SU-DHL-6 (cell line): ENCODE results near the gene FSCN2.

Experiments
- H2AFZ ChIP-seq: fragments of 200-600 bp; sonication (generic); 2 replicates; pipeline ENCODE4 v1.6.1; 2014; ENCODE audit warnings: low read depth, mild to moderate bottlenecking, moderate library complexity, mixed read lengths, antibody characterized with exemption, low read length; ENCODE audit not compliant: severe bottlenecking
- H3F3A ChIP-seq: fragments of 200-600 bp; shearing (Covaris generic); 2 replicates; pipeline ENCODE4 v1.6.0; 2016; ENCODE audit warnings: antibody characterized with exemption, mild to moderate bottlenecking; ENCODE audit not compliant: insufficient read depth
- H3K27ac ChIP-seq: fragments of 200-600 bp; sonication (generic); 2 replicates; pipeline ENCODE4 v1.5.1; 2016; ENCODE audit warnings: low read depth, mild to moderate bottlenecking, low read length, moderate library complexity, mixed read lengths
- H3K27me3 ChIP-seq: fragments of 200-600 bp; sonication (generic), shearing (Covaris generic); 2 replicates; pipeline ENCODE4 v1.6.0; 2014; ENCODE audit warnings: mild to moderate bottlenecking, low read length
- H3K36me3 ChIP-seq: fragments of 200-600 bp; sonication (generic); 2 replicates; pipeline ENCODE4 v1.6.1; 2014; ENCODE audit warnings: mild to moderate bottlenecking, low read length, mixed read lengths
- H3K4me2 ChIP-seq: fragments of 300-600, 200-600 bp; shearing (Covaris generic), sonication (generic); 2 replicates; pipeline ENCODE4 v1.6.0; 2014; ENCODE audit warnings: low read length, low read depth, mild to moderate bottlenecking; ENCODE audit not compliant: poor library complexity, severe bottlenecking
- H3K4me3 ChIP-seq: fragments of 200-600 bp; sonication (generic); 2 replicates; pipeline ENCODE4 v1.5.1; 2014; ENCODE audit warnings: antibody characterized with exemption, low read length, mild to moderate bottlenecking, mixed read lengths; ENCODE audit not compliant: insufficient read depth, poor library complexity, severe bottlenecking
- H3K79me2 ChIP-seq: fragments of 200-600 bp; sonication (generic); 2 replicates; pipeline ENCODE4 v1.6.1; 2014; ENCODE audit warnings: mild to moderate bottlenecking, low read length, moderate library complexity; ENCODE audit not compliant: insufficient read depth
- H3K9ac ChIP-seq: fragments of 200-600 bp; sonication (generic); 2 replicates; pipeline ENCODE4 v1.7.0; 2014; ENCODE audit warnings: mild to moderate bottlenecking, low read length
- H3K9me2 ChIP-seq: fragments of 200-600 bp; sonication (generic); replicated peaks from 2 replicates; pipeline ENCODE4 v1.6.1; 2014; ENCODE audit warnings: low read length; ENCODE audit not compliant: insufficient read depth
- H3K9me3 ChIP-seq: fragments of 200-600 bp; sonication (generic); 2 replicates; pipeline ENCODE4 v1.6.1; 2014; ENCODE audit warnings: low read length, mixed read lengths; ENCODE audit not compliant: insufficient read depth
- H4K20me1 ChIP-seq: fragments of 200-600 bp; sonication (generic); 2 replicates; pipeline ENCODE4 v1.6.1; 2014; ENCODE audit warnings: low read depth, mild to moderate bottlenecking, antibody characterized with exemption, low read length, moderate library complexity, mixed read lengths
- CTCF ChIP-seq: fragments of 200-600 bp; sonication (generic); IDR thresholded peaks from one replicate; pipeline ENCODE4 v1.5.1; 2017; ENCODE audit warnings: antibody characterized with exemption, mild to moderate bottlenecking, low read length, moderate library complexity; ENCODE audit not compliant: insufficient read depth, poor library complexity, severe bottlenecking
- EZH2phosphoT487 ChIP-seq: fragments of 200-600 bp; sonication (generic), shearing (Covaris generic); conservative IDR thresholded peaks from 2 replicates; pipeline ENCODE4 v1.6.1; 2018; ENCODE audit warnings: mild to moderate bottlenecking, antibody characterized with exemption, low read length, moderate library complexity, mixed read lengths

The FSCN2 gene

GRCh38 chr17:81561494-81561885 lies 33.3 kb downstream of the FSCN2 start:
- no peak overlapping the region for H3K9ac ChIP-seq
- H3K27me3 ChIP-seq = no peaks in the 10 kb centered on the region
- peaks cover 5% of the 10 kb centered on the region; the same call in 1 of the 2 replicates for H3K36me3 ChIP-seq
- no peaks in the 10 kb centered on the region for H3F3A ChIP-seq
- H3K79me2 ChIP-seq = no peaks in the 10 kb centered on the region
- H3K4me2 ChIP-seq = no peak overlapping the region
- no peak overlapping the region for H3K4me3 ChIP-seq
- no peak overlapping the region for H2AFZ ChIP-seq
- H3K9me3 ChIP-seq = no peaks in the 10 kb centered on the region
- no peak overlapping the region for H3K27ac ChIP-seq
- no peaks in the 10 kb centered on the region for H3K9me2 ChIP-seq
- no peaks in the 10 kb centered on the region for H4K20me1 ChIP-seq
- no peak for TF ChIP-seq CTCF
- no peak for TF ChIP-seq EZH2phosphoT487

- no peak overlapping the region for H3K4me3 ChIP-seq
- no peaks in the 10 kb centered on the region for H3F3A ChIP-seq
These were observed 35.8 kb downstream of the FSCN2 start for GRCh38 chr17:81563861-81564586.

GRCh38 chr17:81564778-81565177 lies 36.6 kb downstream of the FSCN2 start:
- H3F3A ChIP-seq = no peaks in the 10 kb centered on the region
- H4K20me1 ChIP-seq = no peaks in the 10 kb centered on the region
- H3K9ac ChIP-seq = no peak overlapping the region
- TF ChIP-seq EZH2phosphoT487 (no peak), CTCF (no peak)
- no peaks in the 10 kb centered on the region for H3K9me3 ChIP-seq
- no peak overlapping the region for H3K4me3 ChIP-seq
- H3K36me3 ChIP-seq = peaks cover 7% of the 10 kb centered on the region; the same call in 1 of the 2 replicates
- no peaks in the 10 kb centered on the region for H3K9me2 ChIP-seq
- no peak overlapping the region for H3K4me2 ChIP-seq
- H3K27ac ChIP-seq = no peak overlapping the region
- no peaks in the 10 kb centered on the region for H3K27me3 ChIP-seq
- H2AFZ ChIP-seq = no peak overlapping the region
- no peaks in the 10 kb centered on the region for H3K79me2 ChIP-seq

More at GRCh38 chr17:81563861-81564586, 35.8 kb downstream of the FSCN2 start:
- Histone ChIP-seq H3K9me3 (no peaks in the 10 kb centered on the region), H3K36me3 (peaks cover 7% of the 10 kb centered on the region; the same call in 1 of the 2 replicates), H4K20me1 (no peaks in the 10 kb centered on the region), H3K9ac (no peak overlapping the region), H2AFZ (no peak overlapping the region), H3K79me2 (no peaks in the 10 kb centered on the region), H3K9me2 (no peaks in the 10 kb centered on the region), H3K4me2 (no peak overlapping the region), H3K27ac (no peak overlapping the region), H3K27me3 (no peaks in the 10 kb centered on the region)
- no peak for TF ChIP-seq EZH2phosphoT487
- TF ChIP-seq CTCF = no peak
